Subcutaneous abdominal adipose tissue (tissue), 5 donors: ENCODE data around the gene TNFAIP3.

Experiments
- H3K27ac ChIP-seq: one replicate; pipeline ENCODE4 v1.7.0; 2013; ENCODE audit warnings: low read depth, mild to moderate bottlenecking, inconsistent platforms, low read length, moderate library complexity
- H3K27me3 ChIP-seq, 5 donors: one replicate each; pipeline ENCODE4 v1.7.0; 2013; ENCODE audit warnings: low read length in 5 of 5, inconsistent platforms in 1 of 5; ENCODE audit not compliant: control insufficient read depth in 5 of 5, insufficient read depth in 4 of 5
- H3K36me3 ChIP-seq, 5 donors: one replicate each; pipeline ENCODE4 v1.7.0; 2013; ENCODE audit warnings: low read length in 5 of 5; ENCODE audit not compliant: control insufficient read depth in 5 of 5, insufficient read depth in 5 of 5
- H3K4me1 ChIP-seq, 5 donors: one replicate each; pipeline ENCODE4 v1.7.0; 2013; ENCODE audit warnings: low read length in 5 of 5, mild to moderate bottlenecking in 3 of 5, moderate library complexity in 1 of 5; ENCODE audit not compliant: control insufficient read depth in 5 of 5, insufficient read depth in 5 of 5
- H3K4me3 ChIP-seq, 5 donors: one replicate each; pipeline ENCODE4 v1.7.0; 2013; ENCODE audit warnings: low read length in 5 of 5, low read depth in 1 of 5
- H3K9ac ChIP-seq, 5 donors: one replicate each; pipeline ENCODE4 v1.7.0; 2013; ENCODE audit warnings: low read length in 5 of 5, mild to moderate bottlenecking in 4 of 5, moderate library complexity in 3 of 5
- H3K9me3 ChIP-seq, 5 donors: one replicate each; pipeline ENCODE4 v1.7.0; 2013; ENCODE audit warnings: low read length in 5 of 5; ENCODE audit not compliant: control insufficient read depth in 5 of 5
- donor health status: healthy.
- donor health status: healthy.
- donor health status: healthy.
- donor health status: healthy.
- donor health status: healthy.

Gene TNFAIP3

GRCh38 chr6:137877113-137877512 lies 10.1 kb downstream of the TNFAIP3 start:
- Histone ChIP-seq H3K9ac (no peak overlapping the region), H3K36me3 (peaks cover 30 to 79% (median 75%) of the 10 kb centered on the region in 5 donors), H3K9me3 (no peaks in the 10 kb centered on the region), H3K27me3 (no peaks in the 10 kb centered on the region), H3K4me3 (no peak overlapping the region), H3K4me1 (peaks cover 8 to 56% (median 54%) of the 10 kb centered on the region in 5 donors), H3K27ac (peak overlapping the region; percentile 72)

GRCh38 chr6:137877606-137878005 lies 10.5 kb downstream of the TNFAIP3 start:
- Histone ChIP-seq H3K36me3 (peaks cover 31 to 84% (median 80%) of the 10 kb centered on the region in 5 donors), H3K27me3 (no peaks in the 10 kb centered on the region), H3K9me3 (no peaks in the 10 kb centered on the region), H3K27ac (peak overlapping the region; percentile 72), H3K4me1 (peaks cover 8 to 51% (median 49%) of the 10 kb centered on the region in 5 donors), H3K9ac (peak overlapping the region in 1 of 5 donors; percentile 4), H3K4me3 (no peak overlapping the region)

DNA sequence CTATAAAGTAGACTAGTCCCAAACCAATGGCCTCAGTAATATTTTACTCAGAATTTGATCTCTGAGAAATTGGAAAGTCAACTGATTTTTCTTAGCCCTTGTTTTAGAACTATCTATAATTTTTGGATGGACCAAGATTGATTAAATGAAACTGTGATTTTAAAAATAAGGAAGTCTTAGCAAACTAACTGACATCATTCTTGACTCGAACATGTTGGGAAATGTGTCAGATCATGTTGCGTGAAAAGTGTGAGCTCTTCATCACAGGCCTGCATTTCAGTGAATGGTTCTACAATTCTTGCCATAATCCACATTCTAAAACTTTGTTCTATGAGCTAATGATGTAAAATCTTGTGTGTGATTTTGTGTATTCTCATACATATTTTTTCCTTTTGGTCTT lies 11.0 kb downstream of the TNFAIP3 start:
- Histone ChIP-seq H3K36me3 (peaks cover 35 to 87% (median 82%) of the 10 kb centered on the region in 5 donors), H3K27ac (peak overlapping the region; percentile 72), H3K4me1 (peaks cover 8 to 47% (median 45%) of the 10 kb centered on the region in 5 donors)

GRCh38 chr6:137878486-137879285 lies 11.6 kb downstream of the TNFAIP3 start:
- Histone ChIP-seq H3K27me3 (no peaks in the 10 kb centered on the region), H3K9me3 (no peaks in the 10 kb centered on the region), H3K36me3 (peaks cover 35 to 91% (median 82%) of the 10 kb centered on the region in 5 donors), H3K27ac (peak overlapping the region; percentile 72), H3K4me3 (peak overlapping the region in 1 of 5 donors; percentile 1), H3K4me1 (peaks cover 5 to 47% (median 42%) of the 10 kb centered on the region in 5 donors), H3K9ac (peak overlapping the region in 2 of 5 donors; percentile 4 to 52)

More for the DNA sequence above, 11.0 kb downstream of the TNFAIP3 start:
- H3K27me3 ChIP-seq = no peaks in the 10 kb centered on the region
- H3K9me3 ChIP-seq = no peaks in the 10 kb centered on the region
- peak overlapping the region in 1 of 5 donors; percentile 4 for H3K9ac ChIP-seq
- H3K4me3 ChIP-seq = no peak overlapping the region

GRCh38 chr6:137879299-137879698 lies 12.2 kb downstream of the TNFAIP3 start:
- H3K36me3 ChIP-seq = peaks cover 35 to 88% (median 80%) of the 10 kb centered on the region in 5 donors
- H3K27me3 ChIP-seq = no peaks in the 10 kb centered on the region
- peak overlapping the region; percentile 72 for H3K27ac ChIP-seq
- peak overlapping the region in 1 of 5 donors; percentile 1 for H3K4me3 ChIP-seq
- H3K9me3 ChIP-seq = no peaks in the 10 kb centered on the region
- peak overlapping the region in 2 of 5 donors; percentile 38 to 52 for H3K9ac ChIP-seq
- H3K4me1 ChIP-seq = peaks cover 5 to 41% (median 36%) of the 10 kb centered on the region in 5 donors

- no peaks in the 10 kb centered on the region for H3K27me3 ChIP-seq
- H3K9ac ChIP-seq = peak overlapping the region in 2 of 5 donors; percentile 6 to 19
- no peaks in the 10 kb centered on the region for H3K9me3 ChIP-seq
- H3K27ac ChIP-seq = peak overlapping the region; percentile 72
- H3K4me1 ChIP-seq = peaks cover 5 to 33% (median 27%) of the 10 kb centered on the region in 5 donors
- peaks cover 35 to 80% (median 75%) of the 10 kb centered on the region in 5 donors for H3K36me3 ChIP-seq
- no peak overlapping the region for H3K4me3 ChIP-seq
These were observed 13.1 kb downstream of the TNFAIP3 start for GRCh38 chr6:137879885-137880745.

- Histone ChIP-seq H3K27me3 (no peaks in the 10 kb centered on the region), H3K36me3 (peaks cover 28 to 72% (median 66%) of the 10 kb centered on the region in 5 donors), H3K27ac (peak overlapping the region; percentile 72), H3K4me3 (no peak overlapping the region), H3K9ac (peak overlapping the region in 1 of 5 donors; percentile 19), H3K4me1 (peaks cover 5 to 32% (median 26%) of the 10 kb centered on the region in 5 donors), H3K9me3 (no peaks in the 10 kb centered on the region)
These were observed 13.9 kb downstream of the TNFAIP3 start for GRCh38 chr6:137880746-137881521.

DNA sequence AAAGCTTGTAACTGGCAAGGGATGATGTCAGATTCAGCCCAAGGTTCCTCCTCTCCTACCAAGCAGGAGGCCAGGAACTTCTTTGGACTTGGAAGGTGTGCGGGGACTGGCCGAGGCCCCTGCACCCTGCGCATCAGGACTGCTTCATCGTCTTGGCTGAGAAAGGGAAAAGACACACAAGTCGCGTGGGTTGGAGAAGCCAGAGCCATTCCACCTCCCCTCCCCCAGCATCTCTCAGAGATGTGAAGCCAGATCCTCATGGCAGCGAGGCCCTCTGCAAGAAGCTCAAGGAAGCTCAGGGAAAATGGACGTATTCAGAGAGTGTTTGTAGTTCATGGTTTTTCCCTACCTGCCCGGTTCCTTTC lies 14.4 kb downstream of the TNFAIP3 start:
- Histone ChIP-seq H3K36me3 (peaks cover 28 to 67% (median 61%) of the 10 kb centered on the region in 5 donors), H3K27ac (no peak overlapping the region)

GRCh38 chr6:137882225-137882961 lies 15.3 kb downstream of the TNFAIP3 start:
- Histone ChIP-seq H3K36me3 (peaks cover 19 to 58% (median 52%) of the 10 kb centered on the region in 5 donors), H3K27me3 (no peaks in the 10 kb centered on the region), H3K9ac (no peak overlapping the region), H3K27ac (no peak overlapping the region), H3K4me3 (no peak overlapping the region), H3K9me3 (no peaks in the 10 kb centered on the region), H3K4me1 (peaks cover 5 to 32% (median 26%) of the 10 kb centered on the region in 5 donors)

More for the DNA sequence above, 14.4 kb downstream of the TNFAIP3 start:
- H3K27me3 ChIP-seq = no peaks in the 10 kb centered on the region
- peaks cover 5 to 32% (median 26%) of the 10 kb centered on the region in 5 donors for H3K4me1 ChIP-seq
- H3K9me3 ChIP-seq = no peaks in the 10 kb centered on the region
- no peak overlapping the region for H3K9ac ChIP-seq
- no peak overlapping the region for H3K4me3 ChIP-seq
